Measurements from ENCODE around the gene EYS.

The EYS gene

GRCh38 chr6:65719101-65719500 is 12.1 kb upstream of the EYS start:
- no peak for TF ChIP-seq REST (IDR thresholded peaks at IDR 0.05; ENCODE audit: insufficient read depth in 1 of 2, low read depth in 2 of 2, low read length in 2 of 2)
- no peak for TF ChIP-seq SIN3A (IDR thresholded peaks at IDR 0.05; ENCODE audit: borderline replicate concordance, insufficient read depth, low read length)
- no peak for TF ChIP-seq FOXP2 (optimal IDR thresholded peaks at IDR 0.05; ENCODE audit: borderline replicate concordance, extremely low read depth, extremely low read length, insufficient read depth)

- TF ChIP-seq POLR2AphosphoS5 (IDR thresholded peaks at IDR 0.05; ENCODE audit: low read depth, low read length) (no peak), TAF1 (IDR thresholded peaks at IDR 0.05; ENCODE audit: borderline replicate concordance, insufficient read depth, low read length) (no peak), REST (IDR thresholded peaks at IDR 0.05; ENCODE audit: insufficient read depth in 1 of 2, low read depth in 2 of 2, low read length in 2 of 2) (no peak), SIN3A (IDR thresholded peaks at IDR 0.05; ENCODE audit: borderline replicate concordance, insufficient read depth, low read length) (no peak), FOXP2 (optimal IDR thresholded peaks at IDR 0.05; ENCODE audit: borderline replicate concordance, extremely low read depth, extremely low read length, insufficient read depth) (no peak)
Observed at GRCh38 chr6:65711531-65711930, 4.5 kb upstream of the EYS start.

- no peak for TF ChIP-seq TAF1 (IDR thresholded peaks at IDR 0.05; ENCODE audit: borderline replicate concordance, insufficient read depth, low read length)
- TF ChIP-seq FOXP2 (optimal IDR thresholded peaks at IDR 0.05; ENCODE audit: borderline replicate concordance, extremely low read depth, extremely low read length, insufficient read depth): no peak
- no peak for TF ChIP-seq SIN3A (IDR thresholded peaks at IDR 0.05; ENCODE audit: borderline replicate concordance, insufficient read depth, low read length)
- TF ChIP-seq POLR2AphosphoS5 (IDR thresholded peaks at IDR 0.05; ENCODE audit: low read depth, low read length): no peak
- no peak for TF ChIP-seq REST (IDR thresholded peaks at IDR 0.05; ENCODE audit: insufficient read depth in 1 of 2, low read depth in 2 of 2, low read length in 2 of 2)
Observed at GRCh38 chr6:65709099-65709830, 2.2 kb upstream of the EYS start.

GRCh38 chr6:65708162-65708561 is 1.1 kb upstream of the EYS start:
- no peak for TF ChIP-seq REST (IDR thresholded peaks at IDR 0.05; ENCODE audit: insufficient read depth in 1 of 2, low read depth in 2 of 2, low read length in 2 of 2)
- no peak for TF ChIP-seq POLR2AphosphoS5 (IDR thresholded peaks at IDR 0.05; ENCODE audit: low read depth, low read length)
- TF ChIP-seq FOXP2 (optimal IDR thresholded peaks at IDR 0.05; ENCODE audit: borderline replicate concordance, extremely low read depth, extremely low read length, insufficient read depth): no peak
- TF ChIP-seq SIN3A (IDR thresholded peaks at IDR 0.05; ENCODE audit: borderline replicate concordance, insufficient read depth, low read length): no peak
- TF ChIP-seq TAF1 (IDR thresholded peaks at IDR 0.05; ENCODE audit: borderline replicate concordance, insufficient read depth, low read length): no peak
